HepG2 (cell line): ENCODE measurements around the gene TULP4. TPM values are rescaled to one million over a fixed set of nuclear protein-coding genes. Genes with fewer than 3 reads are reported as not detected.
A peak's percentile ranks its signal among the peaks of the same experiment; 100 is the strongest.
"Not testable (repeated sequence)": the region's sequence is repeated elsewhere in the genome, so short reads cannot be mapped to it uniquely, and the experiment has no call there.

Experiments used
- ATAC-seq: fragments of 200-7000 bp; cut with Tn5 transposase; 3 replicates; pipeline ENCODE4 v1.9.1; 2020; ENCODE audit warnings: mild to moderate bottlenecking, moderate library complexity
- BruUV-seq: library from RNA; stranded (reverse); fragments of 400-500 nt; replicated peaks from 2 replicates; lab custom pipeline; 2021; lab: Mats Ljungman, UMichigan
- CTCF ChIA-PET: fragments of 300-600 bp; formaldehyde crosslinking; extraction: SDS; loops from one replicate; lab custom pipeline; 2021; ENCODE audit warnings: low total read pairs, inconsistent platforms, low intra/inter-chr PET ratio; lab: Yijun Ruan, JAX
- POLR2A ChIA-PET: fragments of 350-600 bp; sonication (Branson Sonifier 250); formaldehyde crosslinking; loops from one replicate; lab custom pipeline; 2020; ENCODE audit warnings: antibody characterized with exemption, inconsistent platforms; lab: Yijun Ruan, JAX
- DNase-seq: peaks from one replicate; pipeline ENCODE4 v3.0.0-alpha.2; 2015; ENCODE audit warnings: low spot score
- FAIRE-seq: peaks from 3 replicates; lab custom pipeline; 2011; peaks lifted over from hg19 to GRCh38; lab: Jason Lieb, UNC
- H2AFZ ChIP-seq: one replicate; pipeline ENCODE4 v1.6.1; 2011; ENCODE audit warnings: low read length, inconsistent platforms
- H3K27ac ChIP-seq: fragments of 300-600 bp; 3 replicates; pipeline ENCODE4 v1.8.0; 2011; ENCODE audit warnings: mixed run types, mild to moderate bottlenecking, mixed read lengths, low read length, inconsistent platforms; ENCODE audit not compliant: insufficient read depth; ENCODE audit errors: extremely low read length
- H3K27me3 ChIP-seq, 2 experiments: fragments of 200-600 bp in 1 of 2; 2 replicates in 1 of 2; 3 replicates in 1 of 2; pipeline versions ENCODE4 v1.6.0 to v1.8.0; 2011; ENCODE audit warnings: low read length in 2 of 2, mild to moderate bottlenecking in 2 of 2, moderate library complexity in 2 of 2, inconsistent platforms in 1 of 2; ENCODE audit not compliant: insufficient read depth in 2 of 2, control insufficient read depth in 1 of 2
- H3K36me3 ChIP-seq, 2 experiments: fragments of 200-600 bp in 1 of 2; replicated peaks in 1 of 2; 2 replicates in 1 of 2; 3 replicates in 1 of 2; pipeline versions ENCODE4 v1.5.1 to v1.8.0; 2011; ENCODE audit warnings: low read length in 2 of 2, inconsistent platforms in 1 of 2; ENCODE audit not compliant: insufficient read depth in 2 of 2, control insufficient read depth in 1 of 2
- H3K4me1 ChIP-seq: 2 replicates; pipeline ENCODE4 v1.5.1; 2012; ENCODE audit warnings: low read length, inconsistent platforms; ENCODE audit not compliant: insufficient read depth
- H3K4me2 ChIP-seq: 2 replicates; pipeline ENCODE4 v1.6.0; 2011; ENCODE audit warnings: low read depth, low read length, inconsistent platforms
- H3K4me3 ChIP-seq, 3 experiments: fragments of 200-600 bp in 1 of 3; sonication (generic), shearing (Covaris generic) in 1 of 3; replicated peaks in 1 of 3; 2 replicates each; pipeline ENCODE4 v1.5.1; 2011 to 2016; ENCODE audit warnings: low read length in 3 of 3, inconsistent platforms in 2 of 3, low read depth in 2 of 3, mild to moderate bottlenecking in 2 of 3, control low read depth in 1 of 3, mixed read lengths in 1 of 3; ENCODE audit not compliant: insufficient read depth in 1 of 3
- H3K79me2 ChIP-seq: one replicate; pipeline ENCODE4 v1.6.1; 2011; ENCODE audit warnings: low read length, inconsistent platforms; ENCODE audit not compliant: insufficient read depth
- H3K9ac ChIP-seq: 2 replicates; pipeline ENCODE4 v1.6.0; 2011; ENCODE audit warnings: mild to moderate bottlenecking, low read depth, low read length, inconsistent platforms; ENCODE audit not compliant: insufficient read depth
- H3K9me3 ChIP-seq: 2 replicates; pipeline ENCODE4 v1.5.1; 2012; ENCODE audit warnings: mild to moderate bottlenecking, low read length
- H4K20me1 ChIP-seq: 2 replicates; pipeline ENCODE4 v1.6.0; 2011; ENCODE audit warnings: inconsistent platforms, mild to moderate bottlenecking, low read length, moderate library complexity; ENCODE audit not compliant: insufficient read depth
- CEBPB ChIP-seq: IDR thresholded peaks from 2 replicates; pipeline ENCODE4 v1.6.1; 2011; ENCODE audit warnings: low read depth, low read length, improper control_type of control experiment, borderline replicate concordance
- CEBPG ChIP-seq: IDR thresholded peaks from 2 replicates; pipeline ENCODE4 v1.6.1; 2016
- FOXA3 ChIP-seq: IDR thresholded peaks from 2 replicates; pipeline ENCODE4 v1.6.1; 2016; ENCODE audit warnings: missing genetic modification reagents, missing compliant biosample characterization
- PITX1 ChIP-seq: sonication (generic); formaldehyde crosslinking; IDR thresholded peaks from 2 replicates; pipeline ENCODE4 v1.5.1; 2020; ENCODE audit warnings: mild to moderate bottlenecking, missing genetic modification reagents
- ZBTB46 ChIP-seq: sonication (generic); formaldehyde crosslinking; IDR thresholded peaks from 2 replicates; pipeline ENCODE4 v1.4.0; 2020; ENCODE audit warnings: mild to moderate bottlenecking, missing genetic modification reagents, borderline replicate concordance
- ZNF431 ChIP-seq: sonication (generic); formaldehyde crosslinking; IDR thresholded peaks from 2 replicates; pipeline ENCODE4 v1.9.0; 2022; ENCODE audit warnings: missing genetic modification reagents, low read depth, mild to moderate bottlenecking, borderline replicate concordance
- ZNF879 ChIP-seq: sonication (generic); formaldehyde crosslinking; IDR thresholded peaks from 2 replicates; pipeline ENCODE4 v1.8.1; 2023; ENCODE audit warnings: missing genetic modification reagents
- WGBS: methylation state at CpG from one replicate; pipeline ENCODE4 v1.1.6; 2017; ENCODE audit warnings: low lambda C conversion rate; 5-methylcytosine and 5-hydroxymethylcytosine counted together
- in situ Hi-C: cut with HindIII; loops from 2 replicates; pipeline ENCODE4 v1.10.0; 2017; ENCODE audit warnings: low pct_unique_long_range_greater_than_20kb; ENCODE audit not compliant: extremely low pct_ligation_motif_present
- intact Hi-C: fragments of 100-400 bp; cut with micrococcal nuclease; formaldehyde crosslinking; loops from one replicate; pipeline ENCODE4 v1.10.0; 2022; ENCODE audit not compliant: unreplicated experiment
- polyA plus RNA-seq, 8 experiments: library from polyadenylated mRNA; depleted of rRNA in 3 of 8; stranded (reverse) in 7 of 8; unstranded in 1 of 8; fragments of >200 nt; fragmentation: Illumina TruSeq in 4 of 8; extraction: Trizol in 4 of 8; gene quantifications; 2 replicates each; pipeline versions ENCODE4 v1.2.1 to v1.2.3, GENCODE V29; 2011 to 2016; ENCODE audit warnings: low read depth in 4 of 8, missing spikeins in 1 of 8, mixed read lengths in 1 of 8; ENCODE audit not compliant: insufficient read depth in 1 of 8
- total RNA-seq, 5 experiments: library from RNA; depleted of rRNA; stranded (reverse); fragments of >200 nt; fragmentation: Illumina TruSeq; extraction: Trizol; gene quantifications; 2 replicates each; pipeline ENCODE4 v1.2.3, GENCODE V29; 2016; ENCODE audit warnings: low read depth in 1 of 5

Gene TULP4
- total and polyA plus RNA-seq, 2 of the 13 experiments (the other 11 are each of a cell fraction or from before 2014, with no cell fraction given) = 21.1 to 122 TPM

DNA sequence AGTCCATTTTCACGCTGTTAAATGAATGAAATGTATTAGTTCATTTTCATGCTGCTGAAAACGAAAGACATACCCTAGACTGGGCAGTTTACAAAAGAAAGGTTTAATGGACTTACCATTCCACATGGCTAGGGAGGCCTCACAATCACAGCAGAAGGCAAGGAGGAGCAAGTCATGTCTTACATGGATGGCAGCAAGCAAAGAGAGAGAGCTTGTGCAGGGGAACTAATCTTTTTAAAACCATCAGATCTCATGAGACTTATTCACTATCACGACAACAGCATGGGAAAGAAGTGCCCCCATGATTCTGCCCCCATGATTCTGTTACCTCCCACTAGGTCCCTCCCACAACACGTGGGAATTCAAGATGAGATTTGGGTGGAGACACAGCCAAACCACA, 79.7 kb downstream of the TULP4 start:
- DNase-seq, H2AFZ ChIP-seq, H3K27me3 ChIP-seq, intact Hi-C loops, BruUV-seq, H3K4me2 ChIP-seq, POLR2A ChIA-PET, H3K36me3 ChIP-seq, CTCF ChIA-PET, H4K20me1 ChIP-seq, H3K9ac ChIP-seq: not testable (repeated sequence)
- peaks cover 23% of the 10 kb centered on the region for H3K9me3 ChIP-seq
- H3K79me2 ChIP-seq = peaks cover 11% of the 10 kb centered on the region
- WGBS = 97% methylated on average over 4 of the region's 4 CpGs
- TF ChIP-seq ZNF431 (CRISPR knock-in tag) = peak; percentile 100
- TF ChIP-seq, all 625 proteins: peak for 1; not testable (repeated sequence) for 624
- peaks cover 30% of the 10 kb centered on the region for H3K4me1 ChIP-seq
- H3K4me3 ChIP-seq, in situ Hi-C loops, ATAC-seq, H3K27ac ChIP-seq, FAIRE-seq: not testable (repeated sequence)

GRCh38 chr6:158396136-158396535, 83.9 kb downstream of the TULP4 start:
- POLR2A ChIA-PET = no interaction called here
- Histone ChIP-seq H3K9ac (no peak overlapping the region), H3K4me2 (no peak overlapping the region), H3K9me3 (peaks cover 23% of the 10 kb centered on the region), H3K27ac (no peak overlapping the region), H2AFZ (no peak overlapping the region), H3K4me1 (peaks cover 27% of the 10 kb centered on the region), H3K79me2 (peaks cover 9% of the 10 kb centered on the region), H3K36me3 (peaks cover 5 to 9% of the 10 kb centered on the region in 2 experiments), H3K4me3 (no peak overlapping the region), H4K20me1 (no peaks in the 10 kb centered on the region), H3K27me3 (no peaks in the 10 kb centered on the region)
- DNase-seq = peak; percentile 61
- in situ Hi-C loops = no loop called here
- TF ChIP-seq PITX1 (CRISPR knock-in tag) (0 out of 2 replicates have a peak, but pooled peaks have one; percentile 27), ZBTB46 (CRISPR knock-in tag) (no peak), ZNF879 (CRISPR knock-in tag) (no peak), CEBPG (peak; percentile 60), CEBPB (peak; percentile 62; the same call in 1 of the 2 replicates), FOXA3 (CRISPR knock-in tag) (peak; percentile 20; the same call in 1 of the 2 replicates)
- no peak; the same call in 2 of the 3 replicates for ATAC-seq
- intact Hi-C loops = loop anchor here (5.0 kb wide), 1 partner anchor 154 kb away; no protein-coding TSS in a partner anchor
- CTCF ChIA-PET = no interaction called here
- WGBS = 50% methylated on average over 5 of the region's 5 CpGs
- peak; percentile 48 for FAIRE-seq
- no TSS peak for BruUV-seq
